Neural progenitor cell (in vitro differentiated cells): Measurements from ENCODE around the gene BOC.

Experiments
- CTCF ChIP-seq: fragments of 200-600 bp; sonication (generic); IDR thresholded peaks from 2 replicates; pipeline ENCODE4 v1.5.1; 2017; ENCODE audit warnings: antibody characterized with exemption, mild to moderate bottlenecking
- EZH2phosphoT487 ChIP-seq: fragments of 200-600 bp; sonication (generic); IDR thresholded peaks from 2 replicates; pipeline ENCODE4 v1.6.1; 2017; ENCODE audit warnings: antibody characterized with exemption

GRCh38 chr3:113211330-113212149 lies at the start of gene BOC:
- peak; percentile 11 for TF ChIP-seq CTCF
- no peak for TF ChIP-seq EZH2phosphoT487
